Activated naive CD8-positive, alpha-beta T cell treated with anti-CD3 and anti-CD28 coated beads, Interleukin-2, amount 10 ng/mL, durations not matched to agents 7 days and 5 days (primary cell): ENCODE data around the gene LHFPL2. TPM values are rescaled to one million over a fixed set of nuclear protein-coding genes. Genes with fewer than 3 reads are reported as not detected.
A peak's percentile ranks its signal among the peaks of the same experiment; 100 is the strongest.
"Not testable (repeated sequence)": the region's sequence is repeated elsewhere in the genome, so short reads cannot be mapped to it uniquely, and the experiment has no call there.

ENCODE experiments used
- ATAC-seq: fragments of 150-1000 bp; cut with Tn5 transposase; one replicate; pipeline ENCODE4 v1.10.0; 2021; ENCODE audit warnings: low read depth, moderate library complexity
- POLR2A ChIA-PET: fragments of 350-600 bp; sonication (Branson Sonifier 250); formaldehyde crosslinking; loops from one replicate; lab custom pipeline; 2021; ENCODE audit warnings: antibody characterized with exemption; lab: Charles Lee
- DNase-seq: peaks from one replicate; pipeline ENCODE4 v3.0.0; 2021
- H3K27ac Mint-ChIP-seq: one replicate; pipeline ENCODE4 v1.8.0; 2022; ENCODE audit warnings: mild to moderate bottlenecking, mixed read lengths
- H3K27me3 Mint-ChIP-seq: one replicate; pipeline ENCODE4 v1.8.0; 2022; ENCODE audit warnings: mild to moderate bottlenecking, moderate library complexity, mixed read lengths
- H3K36me3 Mint-ChIP-seq: one replicate; pipeline ENCODE4 v1.8.0; 2021; ENCODE audit warnings: mild to moderate bottlenecking, mixed read lengths
- H3K4me1 Mint-ChIP-seq: one replicate; pipeline ENCODE4 v1.8.0; 2021; ENCODE audit warnings: mixed read lengths
- H3K4me3 Mint-ChIP-seq: one replicate; pipeline ENCODE4 v1.8.0; 2022; ENCODE audit warnings: mild to moderate bottlenecking, moderate library complexity, mixed read lengths
- H3K9me3 Mint-ChIP-seq: one replicate; pipeline ENCODE4 v1.8.0; 2021; ENCODE audit warnings: mixed read lengths
- total RNA-seq, 2 experiments: library from RNA; stranded (reverse); gene quantifications; one replicate each; pipeline ENCODE4 v1.2.3, GENCODE V29; 2021

Gene LHFPL2
- 1 to 10 TPM; 2.4 to 2.8 TPM for total RNA-seq

- Mint-ChIP-seq H3K9me3 (no peaks in the 10 kb centered on the region), H3K4me3 (peak within 1 kb of the TSS; percentile 70), H3K36me3 (no peaks in the 10 kb centered on the region), H3K4me1 (peaks cover 9% of the 10 kb centered on the region), H3K27ac (no peak within 1 kb of the TSS), H3K27me3 (peaks cover 59% of the 10 kb centered on the region)
- POLR2A ChIA-PET: no interaction called here
- peak; percentile 66 for ATAC-seq
- peak; percentile 47 for DNase-seq
Measured at GRCh38 chr5:78648359-78649210, at the start of gene LHFPL2. TSS of gene LHFPL2 (minus strand) at chr5:78648772. CDS start at chr5:78510213, 138,559 bp downstream.

- H3K27ac Mint-ChIP-seq: no peak overlapping the region
- POLR2A ChIA-PET: no interaction called here
- H3K4me3 Mint-ChIP-seq: no peak overlapping the region
- ATAC-seq (no peak), DNase-seq (no peak)
- H3K27me3 Mint-ChIP-seq: peaks cover 11% of the 10 kb centered on the region
- H3K9me3 Mint-ChIP-seq: peaks cover 2% of the 10 kb centered on the region
- H3K4me1 Mint-ChIP-seq: no peaks in the 10 kb centered on the region
- no peaks in the 10 kb centered on the region for H3K36me3 Mint-ChIP-seq
Measured at GRCh38 chr5:78696637-78697036, 48.1 kb upstream of the LHFPL2 start.

GRCh38 chr5:78696052-78696451, 47.5 kb upstream of the LHFPL2 start:
- H3K4me1 Mint-ChIP-seq, H3K4me3 Mint-ChIP-seq, H3K36me3 Mint-ChIP-seq, H3K27ac Mint-ChIP-seq, H3K9me3 Mint-ChIP-seq, POLR2A ChIA-PET, DNase-seq, ATAC-seq: not testable (repeated sequence)
- H3K27me3 Mint-ChIP-seq: peaks cover 11% of the 10 kb centered on the region

- Mint-ChIP-seq H3K27me3 (peaks cover 10% of the 10 kb centered on the region), H3K9me3 (peaks cover 2% of the 10 kb centered on the region), H3K36me3 (no peaks in the 10 kb centered on the region), H3K4me1 (no peaks in the 10 kb centered on the region), H3K4me3 (no peak overlapping the region), H3K27ac (no peak overlapping the region)
- POLR2A ChIA-PET: no interaction called here
- DNase-seq (no peak), ATAC-seq (no peak)
Measured at GRCh38 chr5:78693339-78693738, 44.8 kb upstream of the LHFPL2 start.

- POLR2A ChIA-PET: no interaction called here
- peaks cover 3% of the 10 kb centered on the region for H3K9me3 Mint-ChIP-seq
- peaks cover 2% of the 10 kb centered on the region for H3K4me1 Mint-ChIP-seq
- DNase-seq: no peak
- H3K27me3 Mint-ChIP-seq: peaks cover 9% of the 10 kb centered on the region
- no peaks in the 10 kb centered on the region for H3K36me3 Mint-ChIP-seq
- H3K4me3 Mint-ChIP-seq: no peak overlapping the region
- H3K27ac Mint-ChIP-seq: no peak overlapping the region
- no peak for ATAC-seq
Measured at GRCh38 chr5:78691084-78691960, 42.8 kb upstream of the LHFPL2 start.

GRCh38 chr5:78690253-78690972, 41.8 kb upstream of the LHFPL2 start:
- no peak overlapping the region for H3K27ac Mint-ChIP-seq
- H3K27me3 Mint-ChIP-seq: peaks cover 9% of the 10 kb centered on the region

GRCh38 chr5:78689540-78690252, 41.1 kb upstream of the LHFPL2 start:
- H3K9me3 Mint-ChIP-seq: peaks cover 2% of the 10 kb centered on the region
- no peak overlapping the region for H3K4me3 Mint-ChIP-seq
- H3K27me3 Mint-ChIP-seq: peaks cover 6% of the 10 kb centered on the region
- H3K27ac Mint-ChIP-seq: no peak overlapping the region
- ATAC-seq: no peak
- DNase-seq: no peak
- H3K36me3 Mint-ChIP-seq: no peaks in the 10 kb centered on the region
- H3K4me1 Mint-ChIP-seq: peaks cover 2% of the 10 kb centered on the region
- POLR2A ChIA-PET: no interaction called here

More at GRCh38 chr5:78690253-78690972, 41.8 kb upstream of the LHFPL2 start:
- ATAC-seq (no peak), DNase-seq (no peak)
- H3K4me3 Mint-ChIP-seq: no peak overlapping the region
- peaks cover 2% of the 10 kb centered on the region for H3K4me1 Mint-ChIP-seq
- POLR2A ChIA-PET: no interaction called here
- no peaks in the 10 kb centered on the region for H3K36me3 Mint-ChIP-seq
- peaks cover 2% of the 10 kb centered on the region for H3K9me3 Mint-ChIP-seq

- DNase-seq, H3K36me3 Mint-ChIP-seq, POLR2A ChIA-PET, H3K27me3 Mint-ChIP-seq, H3K4me1 Mint-ChIP-seq, H3K4me3 Mint-ChIP-seq, ATAC-seq, H3K27ac Mint-ChIP-seq, H3K9me3 Mint-ChIP-seq: not testable (repeated sequence)
Measured at GRCh38 chr5:78687514-78687913, 38.9 kb upstream of the LHFPL2 start.

GRCh38 chr5:78683905-78684304, 35.3 kb upstream of the LHFPL2 start:
- H3K27ac Mint-ChIP-seq, H3K4me3 Mint-ChIP-seq, H3K27me3 Mint-ChIP-seq, H3K4me1 Mint-ChIP-seq, DNase-seq, H3K9me3 Mint-ChIP-seq, H3K36me3 Mint-ChIP-seq, ATAC-seq, POLR2A ChIA-PET: not testable (repeated sequence)

- H3K9me3 Mint-ChIP-seq: peaks cover 1% of the 10 kb centered on the region
- no peak for DNase-seq
- no peaks in the 10 kb centered on the region for H3K36me3 Mint-ChIP-seq
- no peaks in the 10 kb centered on the region for H3K4me1 Mint-ChIP-seq
- POLR2A ChIA-PET: no interaction called here
- H3K27me3 Mint-ChIP-seq: peaks cover 6% of the 10 kb centered on the region
- ATAC-seq: no peak
- no peak overlapping the region for H3K27ac Mint-ChIP-seq
- no peak overlapping the region for H3K4me3 Mint-ChIP-seq
Measured at GRCh38 chr5:78679905-78680304, 31.3 kb upstream of the LHFPL2 start.

GRCh38 chr5:78677777-78678668, 29.5 kb upstream of the LHFPL2 start:
- Mint-ChIP-seq H3K4me3 (no peak overlapping the region), H3K27ac (no peak overlapping the region), H3K4me1 (no peaks in the 10 kb centered on the region)

More at GRCh38 chr5:78677777-78678668, 29.5 kb upstream of the LHFPL2 start:
- Mint-ChIP-seq H3K9me3 (no peaks in the 10 kb centered on the region), H3K36me3 (no peaks in the 10 kb centered on the region), H3K27me3 (peaks cover 7% of the 10 kb centered on the region)
- DNase-seq (no peak), ATAC-seq (no peak)
- POLR2A ChIA-PET: no interaction called here
